Gastrocnemius medialis (tissue), 4 donors: ENCODE measurements around the gene KCNIP4. TPM values are rescaled to one million over a fixed set of nuclear protein-coding genes. Genes with fewer than 3 reads are reported as not detected.

Source experiments
- ATAC-seq, 2 donors: fragments of 150-250 bp; one replicate each; pipeline ENCODE4 v1.9.1; 2016
- DNase-seq, 2 donors: peaks; one replicate each; pipeline ENCODE4 v3.0.0-alpha.2; 2019
- H3K27ac ChIP-seq, 4 donors: fragments of 200-600 bp; sonication (generic); 1 replicate in 1 of 4; 2 replicates in 3 of 4; pipeline ENCODE4 v1.5.1; 2016 to 2018; ENCODE audit warnings: mild to moderate bottlenecking in 2 of 4, moderate library complexity in 1 of 4
- H3K27me3 ChIP-seq, 3 donors: fragments of 200-600 bp; sonication (generic) in 2 of 3; 1 replicate in 1 of 3; 2 replicates in 2 of 3; pipeline versions ENCODE4 v1.5.1 to v1.6.0; 2016 to 2019; ENCODE audit warnings: mild to moderate bottlenecking in 1 of 3, moderate library complexity in 1 of 3
- H3K36me3 ChIP-seq, 2 donors: fragments of 200-600 bp; sonication (generic) in 1 of 2; one replicate each; pipeline ENCODE4 v1.5.1; 2017 to 2018
- H3K4me1 ChIP-seq, 2 donors: fragments of 200-600 bp; sonication (generic) in 1 of 2; one replicate each; pipeline ENCODE4 v1.5.1; 2016 to 2017; ENCODE audit warnings: mild to moderate bottlenecking in 2 of 2
- H3K4me3 ChIP-seq, 4 donors: fragments of 200-600 bp; sonication (generic) in 3 of 4; 1 replicate in 1 of 4; 2 replicates in 3 of 4; pipeline ENCODE4 v1.5.1; 2016 to 2019; ENCODE audit warnings: mild to moderate bottlenecking in 2 of 4
- H3K9me3 ChIP-seq, 3 donors: fragments of 200-600 bp; sonication (generic) in 2 of 3; 1 replicate in 1 of 3; 2 replicates in 2 of 3; pipeline ENCODE4 v1.5.1; 2016 to 2019
- CTCF ChIP-seq, 5 experiments: fragments of 450-650 bp in 3 of 5; fragments of 200-600 bp in 2 of 5; sonication (generic) in 2 of 5; IDR thresholded peaks in 4 of 5; conservative IDR thresholded peaks in 1 of 5; 1 replicate in 4 of 5; 2 replicates in 1 of 5; pipeline ENCODE4 v1.5.1; 2016 to 2019; ENCODE audit warnings: antibody characterized with exemption in 5 of 5, mild to moderate bottlenecking in 3 of 5, moderate library complexity in 3 of 5
- POLR2A ChIP-seq, 2 donors: fragments of 450-650 bp; IDR thresholded peaks; one replicate each; pipeline ENCODE4 v1.6.1; 2017; ENCODE audit warnings: antibody characterized with exemption in 2 of 2, mild to moderate bottlenecking in 2 of 2, moderate library complexity in 2 of 2
- in situ Hi-C, 4 donors: fragments of 200-750 bp; cut with MboI; loops; one replicate each; pipeline versions ENCODE4 v1.15.0 to v1.8.0; 2017; ENCODE audit warnings: low sequenced_read_pairs in 4 of 4
- intact Hi-C: fragments of 100-400 bp; cut with DNase I; formaldehyde crosslinking; loops from one replicate; pipeline ENCODE4 v1.15.1; 2023; ENCODE audit warnings: low total_unique reads
- total RNA-seq, 4 donors: library from RNA; depleted of rRNA; stranded (reverse); fragments of >200 nt; gene quantifications; one replicate each; pipeline versions ENCODE4 v1.1.0 to v1.2.3, GENCODE V29; 2016

KCNIP4 gene
- total RNA-seq, 4 donors from 2014 or later: not detected

GRCh38 chr4:21577056-21577455 lies 371.5 kb downstream of the KCNIP4 start:
- Histone ChIP-seq H3K27ac (no peak overlapping the region), H3K36me3 (no peaks in the 10 kb centered on the region), H3K4me3 (no peak overlapping the region), H3K27me3 (no peaks in the 10 kb centered on the region), H3K9me3 (no peaks in the 10 kb centered on the region), H3K4me1 (no peaks in the 10 kb centered on the region)
- ATAC-seq (no peak), DNase-seq (no peak)
- TF ChIP-seq POLR2A (IDR thresholded peaks at IDR 0.05): no peak
- no peak for TF ChIP-seq CTCF (IDR thresholded peaks at IDR 0.05 in 4 of 5, conservative IDR thresholded peaks at IDR 0.05 in 1 of 5)
- intact Hi-C loops: no loop called here
- in situ Hi-C loops: no loop called here

GRCh38 chr4:21571100-21571499 lies 377.5 kb downstream of the KCNIP4 start:
- intact Hi-C loops: no loop called here
- H3K36me3 ChIP-seq: no peaks in the 10 kb centered on the region
- no peaks in the 10 kb centered on the region for H3K9me3 ChIP-seq
- in situ Hi-C loops: no loop called here
- H3K4me1 ChIP-seq: no peaks in the 10 kb centered on the region
- no peak overlapping the region for H3K27ac ChIP-seq
- TF ChIP-seq POLR2A (IDR thresholded peaks at IDR 0.05): no peak
- TF ChIP-seq CTCF (IDR thresholded peaks at IDR 0.05 in 4 of 5, conservative IDR thresholded peaks at IDR 0.05 in 1 of 5): no peak
- DNase-seq (no peak), ATAC-seq (no peak)
- no peak overlapping the region for H3K4me3 ChIP-seq
- H3K27me3 ChIP-seq: no peaks in the 10 kb centered on the region

- H3K4me1 ChIP-seq: no peaks in the 10 kb centered on the region
- no peaks in the 10 kb centered on the region for H3K27me3 ChIP-seq
- no peak overlapping the region for H3K27ac ChIP-seq
- no peak overlapping the region for H3K4me3 ChIP-seq
- no peaks in the 10 kb centered on the region for H3K9me3 ChIP-seq
- intact Hi-C loops (no loop called here), in situ Hi-C loops (no loop called here)
- H3K36me3 ChIP-seq: no peaks in the 10 kb centered on the region
- TF ChIP-seq POLR2A (IDR thresholded peaks at IDR 0.05) (no peak), CTCF (IDR thresholded peaks at IDR 0.05 in 4 of 5, conservative IDR thresholded peaks at IDR 0.05 in 1 of 5) (no peak)
- ATAC-seq (no peak), DNase-seq (no peak)
These were observed 378.9 kb downstream of the KCNIP4 start for GRCh38 chr4:21569638-21570037.

- DNase-seq (no peak), ATAC-seq (no peak)
- in situ Hi-C loops (no loop called here), intact Hi-C loops (no loop called here)
- Histone ChIP-seq H3K9me3 (no peaks in the 10 kb centered on the region), H3K4me3 (no peak overlapping the region), H3K36me3 (no peaks in the 10 kb centered on the region), H3K4me1 (no peaks in the 10 kb centered on the region), H3K27ac (no peak overlapping the region), H3K27me3 (no peaks in the 10 kb centered on the region)
- no peak for TF ChIP-seq POLR2A (IDR thresholded peaks at IDR 0.05)
- no peak for TF ChIP-seq CTCF (IDR thresholded peaks at IDR 0.05 in 4 of 5, conservative IDR thresholded peaks at IDR 0.05 in 1 of 5)
These were observed 393.5 kb downstream of the KCNIP4 start for GRCh38 chr4:21555083-21555482.

- no peaks in the 10 kb centered on the region for H3K9me3 ChIP-seq
- H3K27ac ChIP-seq: no peak overlapping the region
- intact Hi-C loops (no loop called here), in situ Hi-C loops (no loop called here)
- DNase-seq (no peak), ATAC-seq (no peak)
- no peaks in the 10 kb centered on the region for H3K4me1 ChIP-seq
- H3K27me3 ChIP-seq: no peaks in the 10 kb centered on the region
- no peaks in the 10 kb centered on the region for H3K36me3 ChIP-seq
- no peak overlapping the region for H3K4me3 ChIP-seq
- TF ChIP-seq CTCF (IDR thresholded peaks at IDR 0.05 in 4 of 5, conservative IDR thresholded peaks at IDR 0.05 in 1 of 5) (no peak), POLR2A (IDR thresholded peaks at IDR 0.05) (no peak)
These were observed 394.1 kb downstream of the KCNIP4 start for GRCh38 chr4:21554500-21554899.
